ENCODE measurements around the gene TMEM145. TPM values are rescaled to one million over a fixed set of nuclear protein-coding genes. Genes with fewer than 3 reads are reported as not detected.

The TMEM145 gene
- total RNA-seq, 6 experiments from 2014 or later, result 0.12 to 0.47 (median 0.34) TPM

- DNase-seq, result no peak
- TF ChIP-seq CTCF (IDR thresholded peaks at IDR 0.05), result no peak
- H3K27me3 Mint-ChIP-seq (ENCODE audit: insufficient read depth), result no peaks in the 10 kb centered on the region; the same call in 1 of the 2 replicates
- no peaks in the 10 kb centered on the region; the same call in 1 of the 2 replicates for H3K4me1 Mint-ChIP-seq (ENCODE audit: low read depth)
- H3K4me3 Mint-ChIP-seq, result no peak overlapping the region
- H3K27ac Mint-ChIP-seq, result no peak overlapping the region
- H3K9me3 Mint-ChIP-seq, result no peaks in the 10 kb centered on the region
- peaks cover 9% of the 10 kb centered on the region; the same call in 1 of the 2 replicates for H3K36me3 Mint-ChIP-seq (ENCODE audit: low read depth)
Measured at GRCh38 chr19:42345191-42345812, 32.2 kb downstream of the TMEM145 start.

- DNase-seq, result no peak
- no peaks in the 10 kb centered on the region for H3K9me3 Mint-ChIP-seq
- no peaks in the 10 kb centered on the region; the same call in 1 of the 2 replicates for H3K27me3 Mint-ChIP-seq (ENCODE audit: insufficient read depth)
- H3K36me3 Mint-ChIP-seq (ENCODE audit: low read depth), result peaks cover 9% of the 10 kb centered on the region; the same call in 1 of the 2 replicates
- H3K27ac Mint-ChIP-seq, result no peak overlapping the region
- no peaks in the 10 kb centered on the region; the same call in 1 of the 2 replicates for H3K4me1 Mint-ChIP-seq (ENCODE audit: low read depth)
- no peak for TF ChIP-seq CTCF (IDR thresholded peaks at IDR 0.05)
- no peak overlapping the region for H3K4me3 Mint-ChIP-seq
Measured at GRCh38 chr19:42348211-42348610, 35.1 kb downstream of the TMEM145 start.

GRCh38 chr19:42349378-42350107 lies 36.4 kb downstream of the TMEM145 start:
- no peak overlapping the region; the same call in 1 of the 2 replicates for H3K27ac Mint-ChIP-seq

GRCh38 chr19:42350417-42350816 lies 37.3 kb downstream of the TMEM145 start:
- Mint-ChIP-seq H3K4me3 (no peak overlapping the region), H3K4me1 (ENCODE audit: low read depth) (no peaks in the 10 kb centered on the region; the same call in 1 of the 2 replicates), H3K36me3 (ENCODE audit: low read depth) (peaks cover 1% of the 10 kb centered on the region; the same call in 1 of the 2 replicates), H3K27me3 (ENCODE audit: insufficient read depth) (no peaks in the 10 kb centered on the region; the same call in 1 of the 2 replicates), H3K27ac (no peak overlapping the region), H3K9me3 (no peaks in the 10 kb centered on the region)
- no peak for DNase-seq
- no peak for TF ChIP-seq CTCF (IDR thresholded peaks at IDR 0.05)

More at GRCh38 chr19:42349378-42350107, 36.4 kb downstream of the TMEM145 start:
- H3K9me3 Mint-ChIP-seq, result no peaks in the 10 kb centered on the region
- peaks cover 9% of the 10 kb centered on the region; the same call in 1 of the 2 replicates for H3K36me3 Mint-ChIP-seq (ENCODE audit: low read depth)
- no peaks in the 10 kb centered on the region; the same call in 1 of the 2 replicates for H3K27me3 Mint-ChIP-seq (ENCODE audit: insufficient read depth)
- no peak for DNase-seq
- H3K4me3 Mint-ChIP-seq, result no peak overlapping the region
- TF ChIP-seq CTCF (IDR thresholded peaks at IDR 0.05), result no peak
- H3K4me1 Mint-ChIP-seq (ENCODE audit: low read depth), result no peaks in the 10 kb centered on the region; the same call in 1 of the 2 replicates

GRCh38 chr19:42351079-42351735 lies 38.1 kb downstream of the TMEM145 start:
- DNase-seq, result no peak
- Mint-ChIP-seq H3K27me3 (ENCODE audit: insufficient read depth) (no peaks in the 10 kb centered on the region; the same call in 1 of the 2 replicates), H3K9me3 (no peaks in the 10 kb centered on the region), H3K36me3 (ENCODE audit: low read depth) (no peaks in the 10 kb centered on the region), H3K4me1 (ENCODE audit: low read depth) (no peaks in the 10 kb centered on the region), H3K27ac (no peak overlapping the region), H3K4me3 (no peak overlapping the region)
- TF ChIP-seq CTCF (IDR thresholded peaks at IDR 0.05), result no peak

All from HFFc6 (cell line).